Fibroblast of lung (primary cell): Measurements from ENCODE around the gene COL28A1. TPM values are rescaled to one million over a fixed set of nuclear protein-coding genes. Genes with fewer than 3 reads are reported as not detected.

ENCODE experiments used
- DNase-seq, 2 donors: peaks; one replicate each; pipeline versions ENCODE4 v3.0.0 to v3.0.0-alpha.2; 2010; ENCODE audit warnings: low read depth in 2 of 2
- H2AFZ ChIP-seq: 2 replicates; pipeline ENCODE4 v1.5.1; 2012; ENCODE audit warnings: low read length, control low read depth, inconsistent platforms
- H3K27ac ChIP-seq: 2 replicates; pipeline ENCODE4 v1.5.1; 2011; ENCODE audit warnings: low read length, control low read depth; ENCODE audit not compliant: insufficient read depth
- H3K27me3 ChIP-seq: 2 replicates; pipeline ENCODE4 v1.5.1; 2011; ENCODE audit warnings: mild to moderate bottlenecking, low read length; ENCODE audit not compliant: control insufficient read depth, insufficient read depth
- H3K36me3 ChIP-seq: 2 replicates; pipeline ENCODE4 v1.5.1; 2011; ENCODE audit warnings: low read length; ENCODE audit not compliant: control insufficient read depth, insufficient read depth
- H3K4me1 ChIP-seq: 2 replicates; pipeline ENCODE4 v1.5.1; 2011; ENCODE audit warnings: low read length; ENCODE audit not compliant: control insufficient read depth, insufficient read depth; ENCODE audit errors: extremely low read depth
- H3K4me2 ChIP-seq: 2 replicates; pipeline ENCODE4 v1.5.1; 2011; ENCODE audit warnings: low read length, control low read depth; ENCODE audit not compliant: insufficient read depth; ENCODE audit errors: extremely low read depth
- H3K4me3 ChIP-seq, 4 experiments: fragments of 200-600 bp in 1 of 4; sonication (generic) in 1 of 4; replicated peaks in 1 of 4; 2 replicates each; pipeline ENCODE4 v1.5.1; 2011 to 2016; ENCODE audit warnings: low read length in 4 of 4, low read depth in 3 of 4, mild to moderate bottlenecking in 3 of 4, control low read depth in 2 of 4, inconsistent platforms in 1 of 4, mixed read lengths in 1 of 4; ENCODE audit not compliant: insufficient read depth in 1 of 4; ENCODE audit errors: control extremely low read depth in 1 of 4
- H3K79me2 ChIP-seq: 2 replicates; pipeline ENCODE4 v1.5.1; 2012; ENCODE audit warnings: mild to moderate bottlenecking, low read length, inconsistent platforms; ENCODE audit not compliant: control insufficient read depth, insufficient read depth
- H3K9ac ChIP-seq: 2 replicates; pipeline ENCODE4 v1.5.1; 2011; ENCODE audit warnings: mild to moderate bottlenecking, low read length, control low read depth; ENCODE audit not compliant: insufficient read depth
- H3K9me3 ChIP-seq: 2 replicates; pipeline ENCODE4 v1.5.1; 2012; ENCODE audit warnings: low read depth, low read length; ENCODE audit not compliant: control insufficient read depth, insufficient read depth
- H4K20me1 ChIP-seq: 2 replicates; pipeline ENCODE4 v1.5.1; 2011; ENCODE audit warnings: low read length; ENCODE audit not compliant: control insufficient read depth, insufficient read depth; ENCODE audit errors: extremely low read depth
- CTCF ChIP-seq, 2 donors: IDR thresholded peaks in 1 of 2; conservative IDR thresholded peaks in 1 of 2; 1 replicate in 1 of 2; 2 replicates in 1 of 2; pipeline ENCODE4 v1.5.1; 2011 to 2012; ENCODE audit warnings: low read length in 2 of 2, control low read depth in 1 of 2, inconsistent platforms in 1 of 2, low read depth in 1 of 2, mild to moderate bottlenecking in 1 of 2
- EZH2 ChIP-seq: IDR thresholded peaks from 2 replicates; pipeline ENCODE4 v1.5.1; 2012; ENCODE audit warnings: low read length, control low read depth, mild to moderate bottlenecking; ENCODE audit errors: missing control alignments
- polyA plus RNA-seq, 2 donors: library from polyadenylated mRNA; depleted of rRNA in 1 of 2; stranded (reverse) in 1 of 2; unstranded in 1 of 2; fragments of >200 nt; gene quantifications; 2 replicates each; pipeline ENCODE4 v1.2.1, GENCODE V29; 2011 to 2012; ENCODE audit warnings: missing spikeins in 1 of 2
- total RNA-seq: library from RNA; depleted of rRNA; stranded (reverse); fragments of >200 nt; gene quantifications from 2 replicates; pipeline ENCODE4 v1.2.1, GENCODE V29; 2014

The COL28A1 gene
- total and polyA plus RNA-seq, 2 donors (not counting 1 experiment from before 2014, with no cell fraction given): 0.01 to 0.17 TPM

- no peak overlapping the region for H3K4me3 ChIP-seq
- H3K4me2 ChIP-seq: no peak overlapping the region
- no peak for TF ChIP-seq EZH2
- TF ChIP-seq CTCF (conservative IDR thresholded peaks at IDR 0.05 in 1 of 2, IDR thresholded peaks at IDR 0.05 in 1 of 2; ENCODE audit: low read depth in 1 of 2, low read length in 2 of 2): no peak
- no peaks in the 10 kb centered on the region for H3K27me3 ChIP-seq
- H3K79me2 ChIP-seq: no peaks in the 10 kb centered on the region
- no peaks in the 10 kb centered on the region for H3K9me3 ChIP-seq
- DNase-seq: no peak
- H3K27ac ChIP-seq: no peak overlapping the region
- H4K20me1 ChIP-seq: no peaks in the 10 kb centered on the region
- no peaks in the 10 kb centered on the region for H3K36me3 ChIP-seq
- no peak overlapping the region for H3K9ac ChIP-seq
- no peak overlapping the region for H2AFZ ChIP-seq
- H3K4me1 ChIP-seq: no peaks in the 10 kb centered on the region
Observed at GRCh38 chr7:7519056-7519455, 16.6 kb downstream of the COL28A1 start.

GRCh38 chr7:7517754-7518153 lies 17.9 kb downstream of the COL28A1 start:
- no peaks in the 10 kb centered on the region for H3K4me1 ChIP-seq
- H3K27me3 ChIP-seq: no peaks in the 10 kb centered on the region
- H3K36me3 ChIP-seq: no peaks in the 10 kb centered on the region
- H3K27ac ChIP-seq: no peak overlapping the region
- H2AFZ ChIP-seq: no peak overlapping the region
- DNase-seq: no peak
- no peak overlapping the region for H3K4me2 ChIP-seq
- H3K79me2 ChIP-seq: no peaks in the 10 kb centered on the region
- no peak for TF ChIP-seq CTCF (conservative IDR thresholded peaks at IDR 0.05 in 1 of 2, IDR thresholded peaks at IDR 0.05 in 1 of 2; ENCODE audit: low read depth in 1 of 2, low read length in 2 of 2)
- TF ChIP-seq EZH2: no peak
- no peak overlapping the region for H3K4me3 ChIP-seq
- H3K9ac ChIP-seq: no peak overlapping the region
- no peaks in the 10 kb centered on the region for H4K20me1 ChIP-seq
- H3K9me3 ChIP-seq: no peaks in the 10 kb centered on the region

GRCh38 chr7:7516662-7517061 lies 19.0 kb downstream of the COL28A1 start:
- H3K27ac ChIP-seq: no peak overlapping the region
- H2AFZ ChIP-seq: no peak overlapping the region
- H3K9me3 ChIP-seq: no peaks in the 10 kb centered on the region
- H3K36me3 ChIP-seq: no peaks in the 10 kb centered on the region
- no peak for DNase-seq
- H3K27me3 ChIP-seq: no peaks in the 10 kb centered on the region
- no peaks in the 10 kb centered on the region for H3K79me2 ChIP-seq
- no peak overlapping the region for H3K4me3 ChIP-seq
- H3K4me2 ChIP-seq: no peak overlapping the region
- no peaks in the 10 kb centered on the region for H3K4me1 ChIP-seq
- H4K20me1 ChIP-seq: no peaks in the 10 kb centered on the region
- no peak for TF ChIP-seq CTCF (conservative IDR thresholded peaks at IDR 0.05 in 1 of 2, IDR thresholded peaks at IDR 0.05 in 1 of 2; ENCODE audit: low read depth in 1 of 2, low read length in 2 of 2)
- H3K9ac ChIP-seq: no peak overlapping the region
